ENCODE measurements around the gene LRP1B. TPM values are rescaled to one million over a fixed set of nuclear protein-coding genes. Genes with fewer than 3 reads are reported as not detected.

The LRP1B gene
- total RNA-seq, 2 donors from 2014 or later = 0.91 to 1.2 TPM

GRCh38 chr2:141869572-141869971 is 261.2 kb downstream of the LRP1B start:
- no peak overlapping the region for H3K4me3 ChIP-seq
- H3K36me3 ChIP-seq = no peaks in the 10 kb centered on the region
- WGBS = 98% methylated on average over 1 of the region's 1 CpG
- H3K4me1 ChIP-seq (replicated peaks) = no peaks in the 10 kb centered on the region
- no peaks in the 10 kb centered on the region for H3K27me3 ChIP-seq (replicated peaks; ENCODE audit: insufficient read depth)
- DNase-seq (ENCODE audit: low spot score) = no peak
- H3K27ac ChIP-seq = no peak overlapping the region
- H3K9me3 ChIP-seq = no peaks in the 10 kb centered on the region
- intact Hi-C loops (cut with DNase I) = no loop called here
- TF ChIP-seq POLR2A (IDR thresholded peaks at IDR 0.05) = no peak
- no peak for TF ChIP-seq POLR2AphosphoS5 (IDR thresholded peaks at IDR 0.05)

GRCh38 chr2:141863964-141864363 is 266.9 kb downstream of the LRP1B start:
- TF ChIP-seq POLR2AphosphoS5 (IDR thresholded peaks at IDR 0.05) (no peak), CTCF (IDR thresholded peaks at IDR 0.05) (no peak), POLR2A (IDR thresholded peaks at IDR 0.05) (no peak)
- DNase-seq (ENCODE audit: low spot score) = no peak
- Histone ChIP-seq H3K9me3 (no peaks in the 10 kb centered on the region), H3K27me3 (replicated peaks; ENCODE audit: insufficient read depth) (no peaks in the 10 kb centered on the region), H3K27ac (no peak overlapping the region), H3K36me3 (no peaks in the 10 kb centered on the region), H3K4me1 (replicated peaks) (no peaks in the 10 kb centered on the region), H3K4me3 (no peak overlapping the region)
- intact Hi-C loops (cut with DNase I) = no loop called here

GRCh38 chr2:141856215-141856919 is 274.4 kb downstream of the LRP1B start:
- Histone ChIP-seq H3K9me3 (no peaks in the 10 kb centered on the region), H3K36me3 (no peaks in the 10 kb centered on the region), H3K4me3 (no peak overlapping the region), H3K27me3 (replicated peaks; ENCODE audit: insufficient read depth) (no peaks in the 10 kb centered on the region), H3K4me1 (replicated peaks) (no peaks in the 10 kb centered on the region), H3K27ac (no peak overlapping the region)
- WGBS = 75% methylated on average over 5 of the region's 5 CpGs
- no peak for TF ChIP-seq POLR2AphosphoS5 (IDR thresholded peaks at IDR 0.05)
- no peak for TF ChIP-seq POLR2A (IDR thresholded peaks at IDR 0.05)
- no peak for TF ChIP-seq CTCF (IDR thresholded peaks at IDR 0.05)
- DNase-seq (ENCODE audit: low spot score) = no peak
- intact Hi-C loops (cut with DNase I) = no loop called here

- TF ChIP-seq CTCF (IDR thresholded peaks at IDR 0.05) (no peak), POLR2A (IDR thresholded peaks at IDR 0.05) (no peak), POLR2AphosphoS5 (IDR thresholded peaks at IDR 0.05) (no peak)
- intact Hi-C loops (cut with DNase I) = no loop called here
- 95% methylated on average over 1 of the region's 1 CpG for WGBS
- Histone ChIP-seq H3K27ac (no peak overlapping the region), H3K4me3 (no peak overlapping the region), H3K9me3 (no peaks in the 10 kb centered on the region), H3K27me3 (replicated peaks; ENCODE audit: insufficient read depth) (no peaks in the 10 kb centered on the region), H3K36me3 (no peaks in the 10 kb centered on the region), H3K4me1 (replicated peaks) (no peaks in the 10 kb centered on the region)
- DNase-seq (ENCODE audit: low spot score) = no peak
These were observed 282.6 kb downstream of the LRP1B start for GRCh38 chr2:141848191-141848590.

GRCh38 chr2:141844231-141844630 is 286.6 kb downstream of the LRP1B start:
- intact Hi-C loops (cut with DNase I) = no loop called here
- 95% methylated on average over 2 of the region's 2 CpGs for WGBS
- Histone ChIP-seq H3K9me3 (no peaks in the 10 kb centered on the region), H3K27ac (no peak overlapping the region), H3K27me3 (replicated peaks; ENCODE audit: insufficient read depth) (no peaks in the 10 kb centered on the region), H3K36me3 (no peaks in the 10 kb centered on the region), H3K4me1 (replicated peaks) (no peaks in the 10 kb centered on the region), H3K4me3 (no peak overlapping the region)
- no peak for TF ChIP-seq POLR2A (IDR thresholded peaks at IDR 0.05)
- DNase-seq (ENCODE audit: low spot score) = no peak

- DNase-seq (ENCODE audit: low spot score) = no peak
- intact Hi-C loops (cut with DNase I) = no loop called here
- Histone ChIP-seq H3K9me3 (no peaks in the 10 kb centered on the region), H3K4me1 (replicated peaks) (no peaks in the 10 kb centered on the region), H3K27me3 (replicated peaks; ENCODE audit: insufficient read depth) (no peaks in the 10 kb centered on the region), H3K27ac (no peak overlapping the region), H3K4me3 (no peak overlapping the region), H3K36me3 (no peaks in the 10 kb centered on the region)
- TF ChIP-seq POLR2AphosphoS5 (IDR thresholded peaks at IDR 0.05) (no peak), POLR2A (IDR thresholded peaks at IDR 0.05) (no peak), CTCF (IDR thresholded peaks at IDR 0.05) (no peak)
- WGBS = 60% methylated on average over 1 of the region's 1 CpG
These were observed 295.7 kb downstream of the LRP1B start for GRCh38 chr2:141835103-141835502.
